GM12801 (cell line): ENCODE data around the gene KLHL42.

Source experiments
- TF ChIP-seq, protein P1 (sequence below): IDR thresholded peaks from one replicate; pipeline ENCODE4 v1.5.1; 2011; ENCODE audit warnings: control low read depth; ENCODE audit not compliant: insufficient read length; ENCODE audit errors: extremely low read depth

Gene KLHL42

GRCh38 chr12:27801630-27802029 is 21.6 kb downstream of the KLHL42 start:
- TF ChIP-seq, protein P1, sequence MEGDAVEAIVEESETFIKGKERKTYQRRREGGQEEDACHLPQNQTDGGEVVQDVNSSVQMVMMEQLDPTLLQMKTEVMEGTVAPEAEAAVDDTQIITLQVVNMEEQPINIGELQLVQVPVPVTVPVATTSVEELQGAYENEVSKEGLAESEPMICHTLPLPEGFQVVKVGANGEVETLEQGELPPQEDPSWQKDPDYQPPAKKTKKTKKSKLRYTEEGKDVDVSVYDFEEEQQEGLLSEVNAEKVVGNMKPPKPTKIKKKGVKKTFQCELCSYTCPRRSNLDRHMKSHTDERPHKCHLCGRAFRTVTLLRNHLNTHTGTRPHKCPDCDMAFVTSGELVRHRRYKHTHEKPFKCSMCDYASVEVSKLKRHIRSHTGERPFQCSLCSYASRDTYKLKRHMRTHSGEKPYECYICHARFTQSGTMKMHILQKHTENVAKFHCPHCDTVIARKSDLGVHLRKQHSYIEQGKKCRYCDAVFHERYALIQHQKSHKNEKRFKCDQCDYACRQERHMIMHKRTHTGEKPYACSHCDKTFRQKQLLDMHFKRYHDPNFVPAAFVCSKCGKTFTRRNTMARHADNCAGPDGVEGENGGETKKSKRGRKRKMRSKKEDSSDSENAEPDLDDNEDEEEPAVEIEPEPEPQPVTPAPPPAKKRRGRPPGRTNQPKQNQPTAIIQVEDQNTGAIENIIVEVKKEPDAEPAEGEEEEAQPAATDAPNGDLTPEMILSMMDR: no peak

DNA sequence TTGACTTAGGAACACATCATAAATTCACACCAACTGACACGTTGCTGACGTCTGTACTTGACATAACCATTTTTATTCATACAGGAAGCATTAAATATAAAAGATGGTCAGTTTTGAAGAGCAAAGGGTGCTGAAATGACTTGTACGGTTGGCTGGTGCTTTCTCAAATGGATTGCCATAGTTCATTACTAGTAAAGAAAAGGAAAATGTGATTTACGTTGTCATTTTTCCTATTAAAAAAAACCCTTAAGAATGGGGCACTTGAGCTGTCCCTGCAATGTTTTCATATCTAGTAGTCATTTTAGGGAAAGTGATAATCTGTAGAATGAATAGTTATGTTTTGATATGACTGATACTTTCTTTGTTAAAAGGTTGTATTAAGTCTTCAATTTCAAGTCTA is 22.5 kb downstream of the KLHL42 start:
- TF ChIP-seq, protein P1: no peak

- TF ChIP-seq, protein P1: no peak
Observed at GRCh38 chr12:27802936-27803335, 22.9 kb downstream of the KLHL42 start.

DNA sequence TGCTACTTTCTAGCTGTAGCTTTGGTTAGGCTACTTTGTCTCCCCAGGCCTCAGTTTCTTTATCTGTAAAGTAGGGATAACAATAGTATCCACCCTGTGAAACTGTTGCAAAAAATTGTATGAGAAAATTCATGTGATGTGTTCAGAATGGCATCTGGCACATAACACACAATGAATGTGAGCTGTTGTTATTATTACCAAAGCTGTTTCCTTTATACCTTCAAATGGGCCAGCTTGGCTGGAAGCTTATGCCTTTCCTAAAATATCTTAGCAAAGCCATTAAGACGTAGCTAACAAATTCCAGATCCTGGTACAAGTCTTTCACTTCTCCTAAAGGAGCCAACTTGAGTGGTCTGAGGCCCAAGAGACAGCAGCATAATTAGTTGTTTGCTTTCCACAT is 25.2 kb downstream of the KLHL42 start:
- TF ChIP-seq, protein P1: no peak

- TF ChIP-seq, protein P1: no peak
Observed at GRCh38 chr12:27806259-27806658, 26.2 kb downstream of the KLHL42 start.

DNA sequence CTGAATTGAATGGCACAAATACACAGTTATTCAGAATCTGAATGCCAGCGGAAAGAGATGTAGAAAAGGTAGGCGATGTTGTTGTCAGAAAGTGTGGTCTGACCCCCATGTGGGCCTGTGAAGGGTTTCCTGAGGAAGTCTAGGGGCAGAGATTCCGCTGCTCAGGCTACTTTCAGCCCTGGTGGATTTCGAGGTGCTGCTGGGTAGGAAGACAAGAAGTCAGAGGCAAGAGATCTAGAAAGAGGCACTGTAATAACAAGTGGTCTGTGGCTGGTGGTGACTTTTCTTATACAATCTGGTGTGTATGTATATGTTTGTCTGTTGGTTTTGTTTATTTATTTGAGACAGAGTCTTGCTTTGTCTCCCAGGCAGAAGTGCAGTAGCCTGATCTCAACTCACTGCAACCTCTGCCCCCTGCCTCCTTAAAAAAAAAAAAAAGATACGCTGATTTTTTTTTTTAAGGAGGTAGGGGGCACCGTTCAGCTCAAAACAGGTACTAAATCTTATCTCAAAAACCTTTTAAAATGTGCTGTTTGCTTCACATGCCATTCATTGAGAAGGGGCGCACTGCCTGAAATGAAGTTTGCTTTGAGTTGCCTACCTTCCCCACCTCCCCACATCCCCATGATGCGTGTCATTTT is 27.1 kb downstream of the KLHL42 start:
- TF ChIP-seq, protein P1: no peak

GRCh38 chr12:27808841-27809240 is 28.8 kb downstream of the KLHL42 start:
- TF ChIP-seq, protein P1: no peak
